Aorta (tissue), 5 donors: ENCODE results near the gene PLXND1. TPM values are rescaled to one million over a fixed set of nuclear protein-coding genes. Genes with fewer than 3 reads are reported as not detected.
"Not testable (repeated sequence)": the region's sequence is repeated elsewhere in the genome, so short reads cannot be mapped to it uniquely, and the experiment has no call there.

ENCODE experiments used
- ATAC-seq: fragments of 200-7000 bp; cut with Tn5 transposase; one replicate; pipeline ENCODE4 v1.9.1; 2022; ENCODE audit warnings: moderate library complexity; ENCODE audit not compliant: low FRiP score
- DNase-seq, 2 donors: peaks; one replicate each; pipeline ENCODE4 v3.0.0-alpha.2; 2020
- H3K27ac ChIP-seq, 2 donors: one replicate each; pipeline ENCODE4 v1.5.1; 2013; ENCODE audit warnings: low read length in 2 of 2, mild to moderate bottlenecking in 2 of 2, moderate library complexity in 2 of 2, control low read depth in 1 of 2, inconsistent platforms in 1 of 2, low read depth in 1 of 2
- H3K27me3 ChIP-seq, 2 donors: one replicate each; pipeline ENCODE4 v1.6.1; 2013; ENCODE audit warnings: control low read depth in 1 of 2, low read length in 1 of 2, mild to moderate bottlenecking in 1 of 2, moderate library complexity in 1 of 2; ENCODE audit not compliant: insufficient read depth in 2 of 2, control insufficient read depth in 1 of 2
- H3K36me3 ChIP-seq, 2 donors: one replicate each; pipeline ENCODE4 v1.6.1; 2013; ENCODE audit warnings: control low read depth in 1 of 2, low read length in 1 of 2, mild to moderate bottlenecking in 1 of 2; ENCODE audit not compliant: insufficient read depth in 2 of 2, control insufficient read depth in 1 of 2
- H3K4me1 ChIP-seq, 2 donors: one replicate each; pipeline ENCODE4 v1.6.1; 2013; ENCODE audit warnings: low read length in 2 of 2, control low read depth in 1 of 2, mild to moderate bottlenecking in 1 of 2, moderate library complexity in 1 of 2; ENCODE audit not compliant: insufficient read depth in 2 of 2, control insufficient read depth in 1 of 2
- H3K4me3 ChIP-seq, 2 donors: one replicate each; pipeline ENCODE4 v1.5.1; 2013; ENCODE audit warnings: low read length in 2 of 2, control low read depth in 1 of 2, mild to moderate bottlenecking in 1 of 2
- H3K9me3 ChIP-seq: one replicate; pipeline ENCODE4 v1.6.1; 2013; ENCODE audit warnings: mild to moderate bottlenecking, low read length; ENCODE audit not compliant: control insufficient read depth
- WGBS, 2 donors: extraction: QIAGEN DNeasy Blood & Tissue Kit; methylation state at CpG; one replicate each; pipeline ENCODE4 v1.1.7; 2013; 5-methylcytosine and 5-hydroxymethylcytosine counted together
- intact Hi-C, 2 donors: fragments of 100-400 bp; cut with DNase I; formaldehyde crosslinking; loops; one replicate each; pipeline versions ENCODE4 v1.14.2 to v1.15.0; 2022
- polyA plus RNA-seq, 2 donors: library from polyadenylated mRNA; stranded (reverse); fragments of 200-250 nt; gene quantifications; one replicate each; pipeline ENCODE4 v1.2.3, GENCODE V29; 2013
- total RNA-seq, 2 donors: library from RNA; stranded (reverse); fragmentation: NEBNext Ultra II Directional; extraction: Animal tissue kit (Norgen Biotek cat#: 25700); gene quantifications; one replicate each; pipeline ENCODE4 v1.2.1, GENCODE V29; 2021
- donor health status: healthy with polysubstance abuse.
- donor health status: Bipolar disorder and iron deficiency.
- donor health status: DM: no; HTN: no; CAD: no.
- donor health status: DM: no; HTN: no; CAD: no.
- donor health status: DM: yes; HTN: yes; CAD: no.

The PLXND1 gene
- total and polyA plus RNA-seq, 4 donors = 55.5 to 358 (median 163) TPM

GRCh38 chr3:129545951-129546350 is 60.5 kb downstream of the PLXND1 start:
- H3K27ac ChIP-seq, ATAC-seq, H3K27me3 ChIP-seq, H3K4me3 ChIP-seq, H3K9me3 ChIP-seq, DNase-seq, intact Hi-C loops, H3K4me1 ChIP-seq, H3K36me3 ChIP-seq: not testable (repeated sequence)
- 89 to 95% methylated on average over 3 of the region's 3 CpGs for WGBS, 2 donors

DNA sequence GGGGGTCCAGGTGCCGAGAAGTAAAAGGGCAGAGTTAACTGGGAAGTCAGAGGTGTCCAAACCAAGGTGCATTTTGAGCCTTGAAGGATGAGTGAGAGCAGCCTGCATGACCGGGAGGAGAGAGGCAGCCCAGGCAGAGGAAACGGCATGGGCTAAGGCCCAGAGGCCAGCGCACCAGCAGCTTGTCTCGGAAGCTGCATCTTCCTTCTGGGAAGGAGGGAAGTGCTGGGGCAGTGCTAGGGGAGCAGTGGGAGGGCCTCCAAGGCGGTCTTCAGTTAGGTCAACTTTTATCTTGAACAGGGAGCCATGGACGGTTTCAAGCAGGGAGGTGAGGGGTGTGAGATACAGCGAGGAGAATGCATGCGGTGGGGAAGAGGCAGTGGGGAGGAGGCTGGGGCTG is 62.5 kb downstream of the PLXND1 start:
- no peaks in the 10 kb centered on the region for H3K4me1 ChIP-seq
- no peak for ATAC-seq
- no peak overlapping the region for H3K4me3 ChIP-seq
- no peak for DNase-seq
- 93 to 94% methylated on average over 9 of the region's 9 CpGs for WGBS, 2 donors
- no peaks in the 10 kb centered on the region for H3K9me3 ChIP-seq
- intact Hi-C loops = no loop called here
- H3K27me3 ChIP-seq = no peaks in the 10 kb centered on the region
- no peaks in the 10 kb centered on the region for H3K36me3 ChIP-seq
- no peak overlapping the region for H3K27ac ChIP-seq

GRCh38 chr3:129543156-129543790 is 63.2 kb downstream of the PLXND1 start, which contains the start of gene H1-8:
Gene H1-8 (plus strand): TSS chr3:129543175. CDS start chr3:129543219, 44 bp downstream.
- H3K27ac ChIP-seq = no peak within 1 kb of the TSS
- no peak for DNase-seq
- intact Hi-C loops = no loop called here
- H3K4me3 ChIP-seq = no peak within 1 kb of the TSS
- no peaks in the 10 kb centered on the region for H3K36me3 ChIP-seq
- 90 to 91% methylated on average over 16 of the region's 16 CpGs for WGBS, 2 donors
- ATAC-seq = no peak
- H3K27me3 ChIP-seq = no peaks in the 10 kb centered on the region
- no peaks in the 10 kb centered on the region for H3K4me1 ChIP-seq
- no peaks in the 10 kb centered on the region for H3K9me3 ChIP-seq

- no peaks in the 10 kb centered on the region for H3K27me3 ChIP-seq
- ATAC-seq = no peak
- H3K9me3 ChIP-seq = no peaks in the 10 kb centered on the region
- H3K4me3 ChIP-seq = no peak overlapping the region
- intact Hi-C loops = no loop called here
- WGBS, 2 donors = 97 to 98% methylated on average over 5 of the region's 5 CpGs
- H3K4me1 ChIP-seq = no peaks in the 10 kb centered on the region
- H3K27ac ChIP-seq = no peak overlapping the region
- no peak for DNase-seq
- no peaks in the 10 kb centered on the region for H3K36me3 ChIP-seq
These were observed 63.7 kb downstream of the PLXND1 start for GRCh38 chr3:129542747-129543146.

DNA sequence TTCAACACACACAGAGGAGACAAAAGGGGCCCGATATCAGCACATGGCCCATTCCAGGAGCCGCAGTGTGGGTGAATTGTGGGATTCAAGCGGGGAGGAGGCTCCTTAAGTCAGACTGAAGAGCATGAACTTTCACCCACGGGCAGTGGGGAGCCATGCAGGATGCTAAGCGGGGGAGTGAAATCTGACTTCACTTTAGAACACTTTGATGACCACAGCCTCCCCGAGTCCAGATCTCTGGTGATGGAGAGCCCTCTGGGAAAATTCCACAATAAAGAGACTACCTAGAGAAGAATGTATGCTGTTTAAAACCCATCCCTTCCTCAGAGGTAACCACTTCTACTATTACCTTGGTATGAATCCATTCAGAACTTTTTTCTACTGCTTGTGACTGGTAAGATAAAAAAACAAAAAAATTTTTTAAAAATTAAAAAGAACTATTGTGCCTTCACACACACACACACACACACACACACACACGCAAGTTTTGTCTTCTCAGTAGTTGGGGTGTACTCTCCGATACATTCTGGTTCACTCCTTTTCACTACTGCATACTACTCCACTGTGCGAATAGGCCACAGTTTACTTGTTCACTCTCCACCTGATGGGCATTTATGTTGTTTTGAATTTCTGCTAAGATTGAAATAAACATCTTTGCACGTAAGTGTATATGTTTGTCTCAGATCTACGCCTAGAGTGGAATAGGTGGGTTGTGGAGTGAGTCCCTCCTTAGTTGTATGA is 65.5 kb downstream of the PLXND1 start:
- Histone ChIP-seq H3K36me3 (no peaks in the 10 kb centered on the region), H3K9me3 (no peaks in the 10 kb centered on the region), H3K27me3 (no peaks in the 10 kb centered on the region), H3K27ac (no peak overlapping the region), H3K4me3 (no peak overlapping the region), H3K4me1 (no peaks in the 10 kb centered on the region)
- 92 to 93% methylated on average over 11 of the region's 11 CpGs for WGBS, 2 donors
- no peak for ATAC-seq
- intact Hi-C loops = no loop called here
- DNase-seq = no peak

GRCh38 chr3:129539206-129539605 is 67.3 kb downstream of the PLXND1 start:
- H3K36me3 ChIP-seq = no peaks in the 10 kb centered on the region
- H3K4me1 ChIP-seq = no peaks in the 10 kb centered on the region
- WGBS, 2 donors = 86 to 87% methylated on average over 8 of the region's 8 CpGs
- no peak for DNase-seq
- no peaks in the 10 kb centered on the region for H3K27me3 ChIP-seq
- H3K27ac ChIP-seq = no peak overlapping the region
- no peak overlapping the region for H3K4me3 ChIP-seq
- no peaks in the 10 kb centered on the region for H3K9me3 ChIP-seq
- ATAC-seq = no peak
- intact Hi-C loops = no loop called here

DNA sequence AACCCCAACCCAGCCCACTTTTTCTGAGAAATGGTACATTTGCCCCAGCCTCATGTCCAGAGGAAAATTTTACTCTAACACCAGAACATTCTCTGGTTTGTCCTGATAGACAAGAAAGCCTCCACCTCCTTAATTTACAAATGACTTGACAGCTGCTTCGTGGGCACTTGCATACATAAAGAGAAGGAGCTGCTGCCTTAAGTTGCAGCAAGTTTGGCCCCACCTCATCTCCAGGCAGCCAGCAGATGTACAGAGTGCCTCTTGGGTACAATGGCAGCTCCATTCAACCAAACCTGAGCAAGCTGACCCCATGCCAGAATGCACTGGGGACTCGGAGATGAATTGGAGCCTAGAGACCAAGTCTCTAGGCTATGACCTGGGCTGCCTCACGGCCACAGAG is 69.7 kb downstream of the PLXND1 start:
- Histone ChIP-seq H3K36me3 (no peaks in the 10 kb centered on the region), H3K27me3 (no peaks in the 10 kb centered on the region), H3K4me3 (no peak overlapping the region), H3K4me1 (no peaks in the 10 kb centered on the region), H3K27ac (no peak overlapping the region), H3K9me3 (no peaks in the 10 kb centered on the region)
- ATAC-seq (no peak), DNase-seq (no peak)
- 82 to 88% methylated on average over 3 of the region's 3 CpGs for WGBS, 2 donors
- intact Hi-C loops = no loop called here

DNA sequence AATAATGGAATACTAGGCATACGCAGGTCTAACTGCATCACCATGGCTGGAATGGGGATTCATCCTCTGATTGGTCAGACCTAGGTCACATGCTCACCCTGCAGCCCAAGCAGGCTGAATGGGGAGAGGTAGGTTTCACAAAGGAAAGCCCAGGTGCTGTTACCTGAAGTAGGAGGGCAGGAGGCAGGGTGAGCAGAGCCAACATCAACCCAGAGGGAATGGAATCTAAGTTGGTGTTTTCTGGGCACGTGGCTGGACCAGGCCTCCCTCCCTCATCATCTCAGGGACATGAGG is 70.2 kb downstream of the PLXND1 start:
- no peak for DNase-seq
- Histone ChIP-seq H3K4me1 (no peaks in the 10 kb centered on the region), H3K27me3 (no peaks in the 10 kb centered on the region), H3K4me3 (no peak overlapping the region), H3K9me3 (no peaks in the 10 kb centered on the region), H3K27ac (no peak overlapping the region), H3K36me3 (no peaks in the 10 kb centered on the region)
- intact Hi-C loops = no loop called here
- 73 to 76% methylated on average over 2 of the region's 2 CpGs for WGBS, 2 donors
- ATAC-seq = no peak

DNA sequence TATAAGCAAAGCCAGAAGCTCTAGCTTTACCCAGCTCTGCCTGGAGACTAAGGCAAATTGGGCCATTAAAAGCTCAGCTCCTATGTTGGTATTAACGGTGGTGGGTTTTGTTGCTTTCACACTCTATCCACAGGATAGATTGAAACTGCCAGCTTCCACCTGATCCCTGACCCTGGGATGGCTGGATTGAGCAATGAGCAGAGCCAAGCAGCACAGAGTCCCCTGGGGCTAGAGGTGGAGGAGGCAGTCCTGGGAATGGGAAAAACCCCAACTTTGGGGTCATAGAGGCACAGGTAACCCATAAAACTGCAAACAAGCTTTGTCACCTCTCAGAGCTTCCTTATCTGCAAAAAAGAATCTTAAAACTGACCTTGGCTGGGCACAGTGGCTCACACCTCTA is 71.4 kb downstream of the PLXND1 start:
- intact Hi-C loops = no loop called here
- DNase-seq (no peak), ATAC-seq (no peak)
- H3K4me3 ChIP-seq = no peak overlapping the region
- H3K9me3 ChIP-seq = no peaks in the 10 kb centered on the region
- H3K27me3 ChIP-seq = no peaks in the 10 kb centered on the region
- H3K27ac ChIP-seq = no peak overlapping the region
- WGBS, 2 donors = 91 to 97% methylated on average over 1 of the region's 1 CpG
- no peaks in the 10 kb centered on the region for H3K36me3 ChIP-seq
- no peaks in the 10 kb centered on the region for H3K4me1 ChIP-seq
